ENCODE data around the gene ARHGAP26.
"Not testable (repeated sequence)": the region's sequence is repeated elsewhere in the genome, so short reads cannot be mapped to it uniquely, and the experiment has no call there.

ARHGAP26 gene

DNA sequence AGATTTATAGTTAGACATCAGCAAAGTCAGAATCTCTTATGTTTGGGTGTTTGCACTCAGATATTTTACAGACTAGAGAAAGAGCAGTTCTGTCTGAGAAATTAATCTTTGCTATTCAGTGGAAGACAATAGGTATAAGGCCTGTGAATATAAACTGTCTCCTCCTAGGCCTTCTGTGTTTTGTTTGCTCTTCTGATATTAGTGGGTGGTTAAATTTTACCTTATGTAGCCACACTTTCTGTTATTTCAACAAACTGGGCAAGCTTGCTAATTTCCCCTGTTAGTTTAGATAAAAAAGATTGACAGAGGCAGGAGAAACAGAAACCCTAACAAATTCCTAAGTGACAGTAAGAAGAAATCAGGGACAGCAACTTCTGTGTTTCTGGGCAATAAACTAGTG lies 141.6 kb downstream of the ARHGAP26 start:
- peak; percentile 4 for DNase-seq

DNA sequence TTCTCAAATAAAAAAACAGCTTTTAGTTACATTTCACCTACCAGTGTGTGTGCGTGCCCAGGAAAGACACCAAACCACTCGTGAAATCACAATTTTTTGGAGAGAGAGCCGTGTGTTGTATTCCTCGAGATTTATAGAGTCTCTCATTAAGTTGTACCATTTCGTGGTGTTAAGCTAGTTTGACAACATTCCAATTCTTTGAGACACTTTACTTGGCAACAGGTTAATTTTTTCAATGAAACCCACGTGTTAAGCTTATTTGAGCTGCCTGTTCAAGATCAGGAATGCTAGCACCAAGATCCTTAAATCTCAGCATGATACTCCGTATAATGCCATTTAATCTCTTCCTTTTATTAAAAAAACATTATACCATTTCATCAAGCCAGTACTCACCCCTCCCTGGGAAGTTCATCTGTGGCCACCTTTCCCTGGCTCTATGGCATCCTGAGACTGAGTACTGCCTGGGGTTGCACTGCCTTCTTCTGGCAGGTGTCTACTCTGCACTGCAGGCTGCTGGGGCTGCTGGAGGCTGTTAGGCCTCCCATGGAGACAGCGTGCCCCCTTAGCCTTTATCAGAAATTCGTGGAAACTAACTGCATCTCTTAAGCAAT lies 143.7 kb downstream of the ARHGAP26 start:
- DNase-seq: no peak

DNA sequence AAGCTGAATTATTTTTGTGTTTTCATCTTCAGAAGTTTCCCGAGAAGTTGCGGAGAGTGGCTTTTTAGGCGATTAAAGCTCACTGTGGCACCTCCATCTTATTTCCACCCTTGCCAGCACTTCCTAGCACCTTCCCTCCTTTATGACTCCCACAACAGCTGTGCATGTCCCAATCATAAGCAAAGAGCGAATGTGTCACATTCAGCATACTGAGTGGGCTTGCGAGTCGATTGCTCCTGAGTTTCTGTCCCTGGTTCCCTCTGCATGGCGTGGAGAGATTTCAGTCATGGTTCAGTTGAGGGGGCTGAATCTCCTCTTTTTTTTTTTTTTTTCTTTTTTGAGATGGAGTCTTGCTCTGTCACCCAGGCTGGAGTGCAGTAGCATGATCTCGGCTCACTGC lies 144.9 kb downstream of the ARHGAP26 start:
- no peak for DNase-seq

DNA sequence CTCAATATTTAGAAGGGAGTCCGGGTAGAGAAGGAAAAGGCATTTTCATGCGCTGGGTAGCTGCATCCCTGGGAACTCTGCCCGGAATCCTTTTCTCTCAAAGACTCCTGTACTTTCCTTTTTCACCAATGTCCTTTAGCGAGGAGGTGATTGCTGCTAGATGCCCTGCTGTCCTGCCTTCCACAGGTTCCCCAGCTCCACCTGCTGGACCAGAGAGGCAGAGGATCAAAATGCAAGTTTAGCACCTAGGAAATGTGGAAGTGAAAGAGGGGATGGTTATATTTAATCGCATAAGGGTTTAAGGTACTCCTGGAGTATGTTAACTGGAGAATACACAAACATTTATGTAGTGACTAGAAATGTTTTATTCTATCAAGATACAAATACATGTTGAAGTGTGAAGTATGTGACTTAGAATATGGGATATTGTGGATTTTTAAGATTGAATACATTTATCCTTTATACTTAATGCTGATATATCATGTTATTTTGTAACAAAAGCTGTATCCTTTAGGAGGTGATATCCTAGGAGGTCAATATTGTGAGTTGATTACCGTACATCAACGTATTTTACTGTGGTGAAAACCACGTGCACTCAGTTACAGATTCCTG lies 145.7 kb downstream of the ARHGAP26 start:
- DNase-seq: peak; percentile 78

DNA sequence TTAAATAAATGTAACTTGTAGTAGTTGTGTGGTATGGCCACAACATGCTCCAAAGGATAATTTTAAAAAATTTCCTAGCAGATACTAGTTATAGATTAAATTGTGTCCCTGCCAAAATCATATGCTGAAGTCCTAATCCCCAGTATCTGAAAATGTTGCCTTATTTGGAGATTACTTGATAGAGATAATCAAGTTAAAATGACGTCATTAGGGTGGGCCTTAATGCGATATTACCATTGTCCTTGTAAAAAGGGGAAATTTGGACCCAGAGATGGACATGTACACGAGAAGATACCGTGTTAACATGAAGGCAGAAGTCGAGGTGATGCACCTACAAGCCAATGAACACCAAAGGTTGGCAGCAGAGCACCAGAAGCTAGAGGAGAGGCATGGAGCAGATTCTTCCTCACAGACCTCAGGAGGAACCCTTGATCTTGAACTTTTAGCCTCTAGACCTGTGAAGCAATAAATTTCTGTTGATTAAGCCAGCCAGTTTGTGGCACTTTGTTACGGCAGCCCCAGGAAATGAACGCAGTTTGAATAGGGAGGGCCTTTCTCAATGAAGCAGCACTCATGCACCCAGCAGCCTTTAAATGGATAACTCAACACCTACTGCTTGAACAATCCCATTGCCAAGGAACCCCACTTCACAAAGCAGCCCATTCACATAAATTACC lies 148.9 kb downstream of the ARHGAP26 start:
- DNase-seq: no peak

DNA sequence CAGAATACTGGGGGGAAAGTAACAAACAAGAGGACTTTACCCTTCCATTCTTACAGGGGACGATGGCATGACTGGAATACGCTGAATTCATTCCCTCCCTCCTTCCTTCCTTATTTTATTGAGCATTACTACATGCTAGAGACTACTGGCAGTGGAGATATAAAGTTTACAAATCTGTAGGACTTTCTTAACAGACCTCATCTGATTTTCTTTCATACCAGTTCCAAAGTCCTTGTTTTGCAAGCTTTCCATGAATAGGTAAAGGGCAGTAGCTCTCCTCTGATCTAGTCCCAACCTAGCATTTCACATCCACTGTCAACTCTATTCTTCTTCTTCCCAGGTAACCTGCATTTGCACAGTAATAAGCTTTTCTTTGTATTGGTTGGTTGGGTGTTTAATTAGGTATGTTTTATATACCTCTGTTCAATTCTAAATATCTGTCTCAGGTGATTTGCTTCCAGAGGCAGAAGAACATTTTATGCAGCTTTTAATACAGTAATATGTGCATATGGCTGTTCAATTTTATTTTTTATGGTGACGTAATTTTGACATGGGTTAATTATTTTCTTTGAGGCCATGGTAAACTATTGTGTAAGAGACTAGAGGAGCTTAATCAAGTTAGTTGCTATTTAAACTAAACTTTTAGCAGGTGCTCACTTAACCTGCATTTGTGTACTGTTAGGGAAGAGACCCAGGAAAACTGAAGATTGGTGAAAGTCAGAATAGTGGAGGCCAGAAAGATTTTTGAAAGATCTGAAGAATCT lies 150.9 kb downstream of the ARHGAP26 start:
- DNase-seq: no peak

DNA sequence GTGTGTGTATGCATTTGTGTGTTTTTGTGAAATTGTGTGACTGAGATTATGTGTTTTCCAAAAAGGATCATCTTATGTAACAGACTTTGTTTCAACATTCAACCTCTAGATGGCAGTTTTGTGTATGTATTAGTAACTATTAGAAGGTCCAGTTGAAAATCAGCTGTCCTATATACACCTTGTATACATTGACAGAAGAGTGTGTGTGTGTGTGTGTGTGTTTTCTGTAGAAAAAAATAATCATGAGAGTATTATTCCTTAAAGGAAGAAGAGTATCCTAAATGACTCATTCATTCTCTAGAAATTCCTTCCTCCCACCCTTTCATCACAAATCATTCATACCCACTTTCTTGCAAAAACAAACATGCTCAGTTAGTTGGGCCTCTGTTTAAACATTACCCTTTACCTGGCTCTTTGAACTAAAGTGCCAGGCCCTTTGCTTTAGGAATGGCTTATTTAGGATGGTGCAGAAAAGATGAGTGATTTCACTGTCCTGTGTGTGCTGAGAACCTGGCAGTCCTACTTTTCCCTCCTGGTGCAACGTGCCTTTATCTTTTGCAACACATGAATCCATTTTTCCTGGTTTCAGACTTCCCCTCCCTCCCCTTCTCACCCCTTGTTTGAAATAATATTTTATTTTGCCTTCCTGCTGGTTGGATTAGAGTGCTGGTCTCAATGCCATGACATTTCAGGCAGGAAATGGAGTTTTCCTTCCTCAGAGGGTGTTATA lies 152.2 kb downstream of the ARHGAP26 start:
- peak; percentile 46 for DNase-seq

DNA sequence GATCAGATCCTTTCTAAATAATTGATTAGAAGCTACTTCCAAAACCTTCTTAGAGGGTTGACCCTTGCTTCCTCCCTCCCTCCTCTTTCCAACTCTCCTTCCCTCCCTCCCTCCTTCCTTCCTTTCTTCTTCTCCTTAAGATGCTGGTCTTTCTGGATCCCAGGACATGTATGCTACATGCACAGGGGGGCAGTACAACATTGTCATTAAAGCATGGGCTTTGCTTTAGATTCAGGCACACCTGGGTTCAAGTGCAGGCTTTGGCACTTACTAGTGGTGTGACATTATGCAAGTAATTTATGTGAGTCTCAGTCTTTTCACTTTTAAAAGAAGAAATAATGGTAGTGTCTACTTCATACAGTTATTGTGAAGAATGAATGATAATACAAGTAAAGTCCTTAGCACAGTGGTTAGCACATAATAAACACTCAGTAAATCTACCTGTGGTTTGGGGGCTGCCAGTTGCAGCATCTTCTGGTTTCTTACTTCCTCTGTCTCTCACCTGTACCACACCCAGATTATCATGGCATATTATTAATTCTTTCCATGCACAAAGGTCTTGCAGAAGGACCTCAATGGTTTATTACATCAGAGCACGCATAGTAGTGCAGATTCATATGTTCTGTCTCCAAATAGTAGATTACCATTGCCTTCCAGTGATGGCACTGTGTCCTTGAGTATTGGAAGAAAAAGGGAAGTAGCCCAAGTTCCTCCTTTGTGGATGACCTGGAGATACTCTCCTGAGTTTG lies 154.1 kb downstream of the ARHGAP26 start:
- no peak for DNase-seq

DNA sequence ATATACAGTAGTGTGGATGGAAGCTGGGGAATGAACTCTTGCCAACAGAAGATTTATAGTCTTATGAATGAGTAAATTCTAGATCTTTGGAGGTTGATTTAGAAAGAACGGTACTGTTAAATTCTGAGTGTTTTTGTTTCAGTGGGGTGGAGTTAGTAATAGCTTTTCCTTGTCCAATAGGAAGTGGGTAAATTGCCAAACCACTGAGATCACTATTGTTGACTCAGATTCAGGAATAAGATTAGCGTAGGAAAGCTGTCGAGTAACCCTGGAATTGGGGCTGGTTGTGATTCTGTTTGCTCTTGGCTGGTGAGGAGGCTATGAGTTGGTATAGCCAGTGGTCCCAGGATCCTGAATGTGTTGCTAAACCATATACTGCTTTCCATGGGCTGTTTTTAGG lies 155.6 kb downstream of the ARHGAP26 start:
- peak; percentile 9 for DNase-seq

DNA sequence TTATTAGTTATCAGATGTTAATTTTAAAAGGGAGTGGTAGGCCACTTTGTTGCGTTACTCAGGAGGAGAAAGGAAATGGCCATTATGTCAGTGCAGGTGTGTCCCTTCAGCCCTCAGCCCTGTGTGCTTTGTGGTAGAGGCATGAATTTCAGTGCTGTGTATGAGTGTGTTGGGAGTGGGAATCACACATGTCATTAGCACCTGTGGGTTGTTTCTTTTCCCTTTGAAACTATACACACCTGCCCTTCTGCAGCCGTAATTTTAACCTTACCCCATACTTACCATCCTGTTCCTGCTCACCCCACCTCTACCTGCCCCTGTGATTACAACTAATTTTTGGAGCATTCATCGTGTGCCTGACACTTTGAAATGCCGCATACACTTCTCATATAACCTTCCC lies 156.4 kb downstream of the ARHGAP26 start:
- DNase-seq: no peak

DNA sequence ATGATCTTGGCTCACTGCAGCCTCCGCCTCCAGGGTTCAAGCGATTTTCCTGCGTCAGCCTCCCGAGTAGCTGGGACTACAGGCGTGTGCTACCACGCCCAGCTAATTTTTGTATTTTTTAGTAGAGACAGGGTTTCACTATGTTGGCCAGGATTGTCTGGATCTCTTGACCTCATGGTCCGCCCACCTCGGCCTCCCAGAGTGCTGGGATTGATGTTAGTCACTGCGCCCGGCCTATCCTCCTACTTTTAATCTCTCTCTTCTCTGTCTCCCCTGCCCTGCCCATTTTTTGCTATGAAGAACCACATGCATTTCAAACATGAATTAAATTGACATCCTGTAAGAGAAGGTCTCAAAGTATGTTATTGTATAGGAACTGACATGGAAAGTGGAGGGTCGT lies 158.8 kb downstream of the ARHGAP26 start:
- DNase-seq: not testable (repeated sequence)

DNA sequence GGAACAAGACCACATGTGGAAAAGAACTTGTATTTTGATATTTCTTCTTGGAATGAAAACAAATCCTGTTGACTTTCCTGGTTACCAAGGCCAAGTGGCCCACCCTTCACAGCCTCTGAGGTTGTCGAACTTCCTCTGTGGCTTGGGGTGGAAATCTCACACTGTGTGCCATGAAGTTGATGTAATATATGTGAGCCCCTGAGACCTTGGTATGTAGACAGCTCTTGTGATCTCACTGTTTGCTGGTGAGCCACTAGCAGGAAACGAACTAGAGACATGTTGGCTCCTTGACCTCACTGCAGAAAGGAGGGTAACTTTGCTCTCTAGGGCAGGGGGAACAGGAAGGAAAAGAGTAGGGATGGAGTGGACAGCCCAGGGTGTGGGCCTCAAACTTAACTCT lies 159.4 kb downstream of the ARHGAP26 start:
- no peak for DNase-seq

DNA sequence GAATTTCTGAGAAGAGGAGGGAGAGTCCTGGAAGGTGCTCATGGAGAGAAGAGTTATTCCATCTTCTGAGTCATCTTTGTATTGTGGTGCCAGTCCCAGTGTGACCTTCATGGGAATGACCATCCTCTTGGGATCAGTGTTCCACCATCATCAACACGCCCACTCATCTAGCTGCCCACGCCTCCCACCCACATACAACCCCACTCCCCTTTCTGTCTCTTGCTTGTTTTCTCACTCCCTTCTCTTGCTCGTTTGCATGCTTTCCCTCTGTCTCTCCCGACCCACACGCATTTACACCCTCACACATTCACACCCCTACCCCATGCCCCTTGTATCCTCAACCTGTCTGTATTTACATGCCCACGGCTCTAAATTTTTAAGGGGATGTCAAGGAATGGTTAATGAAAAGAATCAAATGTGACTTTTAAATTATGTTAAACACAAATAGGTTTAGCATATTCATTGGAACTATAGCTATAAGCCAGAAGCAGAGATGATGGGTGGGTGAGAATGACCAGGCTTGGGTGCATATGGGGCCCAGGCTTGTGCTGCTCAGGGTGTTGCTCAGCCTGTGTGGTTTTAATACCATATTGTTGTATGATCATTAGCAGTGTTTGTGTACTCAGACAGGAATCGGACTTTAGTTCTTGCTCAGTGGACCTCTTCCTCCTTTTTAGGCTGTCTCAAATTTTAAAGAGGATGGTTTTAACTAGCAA lies 160.4 kb downstream of the ARHGAP26 start:
- DNase-seq: no peak

DNA sequence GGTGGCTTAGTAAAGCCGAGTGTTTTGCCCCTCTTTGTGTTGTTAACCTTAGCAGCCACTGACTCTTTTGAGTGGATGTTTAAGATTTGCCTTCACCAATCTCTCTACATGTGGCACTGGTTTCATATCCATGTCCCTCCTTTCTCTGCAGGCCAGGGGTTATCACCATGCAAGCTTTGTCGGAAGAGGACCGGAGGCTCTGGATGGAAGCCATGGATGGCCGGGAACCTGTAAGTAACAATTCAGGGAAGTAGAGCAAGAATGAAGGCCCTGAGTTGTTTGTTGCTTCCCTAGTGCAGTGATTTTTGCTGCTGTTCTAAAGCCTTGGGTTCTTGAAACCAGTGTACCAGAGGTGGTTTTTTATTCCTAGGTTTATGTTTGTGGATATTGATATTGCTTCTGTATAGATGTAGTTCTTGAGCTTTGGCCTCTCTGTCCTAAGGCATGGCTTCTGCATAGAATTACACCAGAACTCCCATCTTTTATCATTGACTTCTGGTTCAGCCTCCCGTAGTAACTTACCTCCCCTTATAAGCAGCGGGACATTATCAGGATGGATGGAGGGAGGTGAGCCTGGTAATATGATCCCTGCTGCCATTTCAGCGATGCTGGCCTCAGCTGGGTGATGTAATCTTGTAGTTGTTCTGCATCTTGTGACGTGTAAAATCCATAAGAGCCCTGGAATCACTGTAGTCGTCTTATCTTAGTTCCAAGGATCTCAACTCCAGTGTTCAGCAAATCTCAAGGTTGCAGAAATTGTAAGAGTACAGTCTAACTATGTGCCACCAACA lies 161.9 kb downstream of the ARHGAP26 start:
- DNase-seq: no peak

DNA sequence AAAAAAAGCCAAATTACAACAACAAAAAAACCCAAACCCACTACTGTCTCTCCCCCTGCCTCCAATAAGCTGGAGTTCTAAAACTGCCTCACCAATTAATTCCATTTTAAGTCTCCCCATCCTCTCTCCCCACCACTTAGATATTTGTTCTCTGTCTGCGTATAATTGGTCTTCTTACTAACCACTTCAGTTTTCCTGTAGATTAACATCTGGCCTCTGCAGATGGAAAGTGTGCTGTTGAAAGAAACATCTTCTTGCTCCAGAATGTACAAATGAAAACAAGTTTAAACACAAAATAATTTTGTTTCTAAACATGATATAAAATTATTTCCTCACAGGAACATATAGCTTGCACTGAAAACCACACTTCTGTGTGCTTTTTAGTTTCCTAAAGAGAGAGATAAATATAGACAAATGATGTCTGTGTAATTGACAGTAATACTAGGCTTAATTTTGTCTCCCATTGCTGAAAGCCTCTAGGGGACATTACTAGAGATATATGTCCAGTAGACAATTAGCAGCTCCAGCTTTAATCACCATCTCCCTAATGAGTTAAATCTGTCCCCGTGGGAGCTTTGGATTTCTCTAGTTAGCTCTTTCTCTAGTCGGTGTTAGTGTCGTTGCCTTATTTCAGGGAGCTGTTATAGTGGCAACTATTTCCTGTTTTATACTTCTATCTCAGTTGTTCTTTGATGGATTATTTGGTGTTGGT lies 164.0 kb downstream of the ARHGAP26 start:
- no peak for DNase-seq

DNA sequence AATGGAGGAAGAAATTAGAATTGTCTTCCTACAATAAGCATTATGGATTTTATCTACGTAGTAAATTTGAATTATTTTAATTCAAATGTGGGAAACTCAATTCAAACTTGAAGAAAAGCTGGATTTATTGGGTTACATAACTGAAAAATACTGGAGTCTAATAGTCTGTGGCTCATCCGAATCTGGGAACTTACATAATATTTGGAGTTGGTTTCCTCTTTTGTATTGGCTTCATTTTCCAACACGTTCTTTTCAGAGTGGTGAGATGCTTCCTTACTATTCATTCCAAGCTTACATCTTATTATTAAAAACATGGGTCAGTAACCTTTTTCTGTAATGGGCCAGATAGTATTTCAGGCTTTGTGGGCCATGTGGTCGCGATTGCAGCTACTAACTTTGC lies 164.8 kb downstream of the ARHGAP26 start:
- no peak for DNase-seq

DNA sequence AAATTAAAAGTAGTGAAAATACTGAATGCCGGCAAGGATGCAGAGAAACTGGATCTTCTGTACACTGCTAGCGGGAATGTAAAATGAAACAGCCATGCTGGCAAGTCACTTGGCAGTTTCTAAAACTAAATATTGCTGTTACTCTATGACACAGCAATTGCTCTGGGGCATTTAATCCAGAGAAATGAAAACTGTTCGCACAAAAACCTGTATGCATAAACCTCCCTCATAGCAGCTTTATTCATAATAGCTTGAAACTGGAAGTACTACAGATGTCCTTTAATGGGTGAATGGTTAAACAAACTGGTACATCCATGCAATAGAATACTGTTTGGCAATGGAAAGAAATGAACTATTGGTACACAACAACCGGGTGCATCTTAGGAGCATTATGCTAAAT lies 167.2 kb downstream of the ARHGAP26 start:
- DNase-seq: no peak

DNA sequence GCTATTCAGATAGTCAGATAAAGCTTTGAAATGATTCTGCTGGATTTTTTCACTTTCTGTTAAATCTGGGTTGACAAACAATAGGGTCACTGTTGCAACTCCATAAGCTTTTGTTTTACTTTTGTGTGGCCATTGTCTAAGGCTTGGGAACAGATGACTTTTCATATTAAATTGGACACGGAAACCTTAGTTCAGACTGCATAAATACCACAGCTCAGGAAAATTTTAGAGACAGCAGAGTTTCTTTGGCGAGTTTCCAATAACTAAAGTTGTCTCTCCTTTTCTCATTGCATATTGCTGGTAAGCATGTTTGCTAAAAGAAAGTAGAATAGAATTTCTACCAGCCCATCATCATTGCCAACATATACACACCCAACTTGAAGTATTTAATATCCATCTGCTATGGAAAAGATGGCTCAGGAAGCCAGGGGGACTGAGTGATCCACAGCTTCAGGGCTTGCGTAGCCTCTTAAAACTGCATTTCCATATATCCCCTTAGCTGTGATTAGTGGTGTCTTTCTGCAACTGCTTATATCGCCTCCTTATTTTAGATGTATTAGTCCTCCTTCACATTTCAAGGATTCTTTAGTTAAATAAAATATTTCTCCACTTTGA lies 168.2 kb downstream of the ARHGAP26 start:
- DNase-seq: no peak

DNA sequence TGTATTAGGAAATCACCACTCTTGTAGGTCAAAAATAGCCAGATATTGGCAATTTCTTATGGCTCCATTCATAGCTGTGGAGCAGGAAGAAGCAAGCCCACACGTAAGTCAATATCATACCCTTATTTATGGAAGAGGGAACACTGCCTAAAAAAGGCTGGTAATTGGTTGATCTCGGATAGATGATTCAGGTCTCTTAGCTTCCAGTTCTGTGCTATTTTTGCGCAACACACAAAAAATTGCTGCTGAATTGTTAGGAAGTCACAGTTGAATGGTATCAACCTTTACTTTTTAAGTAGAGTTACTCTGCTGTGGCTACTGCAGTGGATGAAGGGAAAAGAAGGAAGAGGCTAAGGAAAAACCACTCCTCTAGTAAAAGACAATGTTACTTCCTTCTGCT lies 168.8 kb downstream of the ARHGAP26 start:
- no peak for DNase-seq

DNA sequence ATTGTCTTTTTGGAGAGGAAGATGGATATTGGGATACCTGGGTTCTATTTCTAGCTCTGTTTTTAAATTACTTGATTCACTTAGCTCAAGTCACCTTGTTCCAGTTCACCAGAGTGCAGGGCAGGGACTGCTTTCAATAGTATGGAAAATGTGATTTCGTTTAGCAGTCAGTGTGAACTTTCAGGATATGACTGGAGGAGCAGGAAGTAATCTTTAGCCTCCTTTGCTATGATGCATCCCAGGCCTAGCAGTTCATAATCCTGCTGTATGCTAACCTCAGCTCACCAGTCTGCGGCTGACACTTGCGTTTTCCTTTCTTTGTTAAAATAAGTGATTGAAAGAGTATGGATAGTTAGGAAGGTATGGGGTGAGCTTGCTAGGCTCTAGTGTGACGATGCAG lies 169.7 kb downstream of the ARHGAP26 start:
- DNase-seq: no peak

Data from kidney glomerular epithelial cell (primary cell).